MM.1S (cell line): Measurements from ENCODE around the gene EIF2S2.

Experiments used
- DNase-seq: peaks from one replicate; pipeline ENCODE4 v3.0.0-alpha.2; 2015
- H2AFZ ChIP-seq: fragments of 300-600 bp; sonication (generic); 2 replicates; pipeline ENCODE4 v1.6.0; 2016; ENCODE audit warnings: antibody characterized with exemption, low read length
- H3F3A ChIP-seq: fragments of 300-600 bp; sonication (generic); 2 replicates; pipeline ENCODE4 v1.6.1; 2016; ENCODE audit warnings: mild to moderate bottlenecking, antibody characterized with exemption, low read length, moderate library complexity, mixed read lengths; ENCODE audit not compliant: insufficient read depth
- H3K27ac ChIP-seq: fragments of 300-600 bp; sonication (generic); 2 replicates; pipeline ENCODE4 v1.5.1; 2016; ENCODE audit warnings: mild to moderate bottlenecking, low read length
- H3K27me3 ChIP-seq: fragments of 300-600 bp; sonication (generic); replicated peaks from 2 replicates; pipeline ENCODE4 v1.6.0; 2016; ENCODE audit warnings: low read length; ENCODE audit not compliant: insufficient read depth
- H3K36me3 ChIP-seq: fragments of 300-600 bp; sonication (generic); replicated peaks from 2 replicates; pipeline ENCODE4 v1.6.1; 2016; ENCODE audit warnings: mild to moderate bottlenecking, low read length, mixed read lengths; ENCODE audit not compliant: insufficient read depth
- H3K4me1 ChIP-seq: fragments of 300-600 bp; sonication (generic); 2 replicates; pipeline ENCODE4 v1.6.1; 2016; ENCODE audit warnings: low read length, mixed read lengths
- H3K4me2 ChIP-seq: fragments of 300-600 bp; sonication (generic); 2 replicates; pipeline ENCODE4 v1.6.0; 2016; ENCODE audit warnings: low read depth, low read length
- H3K4me3 ChIP-seq: fragments of 300-600 bp; sonication (generic); 2 replicates; pipeline ENCODE4 v1.5.1; 2016; ENCODE audit warnings: low read length, mixed read lengths
- H3K79me2 ChIP-seq: fragments of 300-600 bp; sonication (generic); 2 replicates; pipeline ENCODE4 v1.6.1; 2016; ENCODE audit warnings: mixed run types, low read length, mixed read lengths
- H3K9ac ChIP-seq: fragments of 300-600 bp; sonication (generic); 2 replicates; pipeline ENCODE4 v1.6.1; 2016; ENCODE audit warnings: low read length, mixed read lengths
- H3K9me2 ChIP-seq: fragments of 300-600 bp; sonication (generic); replicated peaks from 2 replicates; pipeline ENCODE4 v1.6.1; 2016; ENCODE audit warnings: mild to moderate bottlenecking, low read length, mixed read lengths; ENCODE audit not compliant: insufficient read depth
- H3K9me3 ChIP-seq: fragments of 300-600 bp; sonication (generic); replicated peaks from 2 replicates; pipeline ENCODE4 v1.6.1; 2016; ENCODE audit warnings: mild to moderate bottlenecking, low read length, mixed read lengths; ENCODE audit not compliant: insufficient read depth
- H4K20me1 ChIP-seq: fragments of 300-600 bp; sonication (generic); 2 replicates; pipeline ENCODE4 v1.6.1; 2016; ENCODE audit warnings: mild to moderate bottlenecking, low read length, moderate library complexity, mixed read lengths; ENCODE audit not compliant: insufficient read depth
- CTCF ChIP-seq: fragments of 300-600 bp; sonication (generic); IDR thresholded peaks from 2 replicates; pipeline ENCODE4 v1.5.1; 2016; ENCODE audit warnings: antibody characterized with exemption, low read length, mixed read lengths
- EZH2 ChIP-seq: fragments of 300-600 bp; sonication (generic); optimal IDR thresholded peaks from 2 replicates; pipeline ENCODE3; 2017; ENCODE audit warnings: low read depth, mild to moderate bottlenecking, antibody characterized with exemption, low read length, mixed read lengths
- EZH2phosphoT487 ChIP-seq: fragments of 300-600 bp; sonication (generic); IDR thresholded peaks from 2 replicates; pipeline ENCODE4 v1.6.1; 2018; ENCODE audit warnings: antibody characterized with exemption, low read length

The EIF2S2 gene

DNA sequence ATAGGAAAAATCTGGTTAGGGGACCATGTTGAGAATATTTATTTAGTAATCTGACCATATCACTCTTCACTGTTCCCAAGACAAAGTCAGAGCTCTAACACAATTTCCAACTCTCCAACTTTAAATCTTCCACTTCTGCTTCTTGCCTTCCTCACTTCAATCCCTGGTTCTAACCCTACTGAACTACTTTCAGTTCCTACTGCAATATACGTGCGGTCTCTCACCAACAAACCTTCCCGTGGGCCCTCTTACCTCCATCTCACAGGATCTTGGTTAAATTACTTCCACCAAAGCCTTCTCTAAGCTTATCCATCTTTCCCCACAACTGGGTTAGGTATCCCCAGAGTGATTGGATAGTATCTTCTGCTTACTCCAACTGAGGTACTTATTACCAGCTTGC, 8.0 kb downstream of the EIF2S2 start:
- Histone ChIP-seq H3K9me3 (no peaks in the 10 kb centered on the region), H3K27ac (no peak overlapping the region), H3K79me2 (peaks cover 100% of the 10 kb centered on the region), H3K4me2 (no peak overlapping the region), H3K4me1 (peaks cover 15% of the 10 kb centered on the region), H3F3A (peaks cover 15% of the 10 kb centered on the region; the same call in 1 of the 2 replicates), H3K9me2 (no peaks in the 10 kb centered on the region), H4K20me1 (peaks cover 32% of the 10 kb centered on the region), H3K4me3 (no peak overlapping the region), H3K9ac (no peak overlapping the region), H3K36me3 (peaks cover 33% of the 10 kb centered on the region), H3K27me3 (no peaks in the 10 kb centered on the region), H2AFZ (no peak overlapping the region)
- no peak for DNase-seq
- TF ChIP-seq CTCF (no peak), EZH2 (no peak), EZH2phosphoT487 (no peak)

- no peak overlapping the region for H3K4me2 ChIP-seq
- no peak overlapping the region for H2AFZ ChIP-seq
- peaks cover 16% of the 10 kb centered on the region for H3F3A ChIP-seq
- H3K36me3 ChIP-seq, result peaks cover 32% of the 10 kb centered on the region
- peaks cover 97% of the 10 kb centered on the region for H3K79me2 ChIP-seq
- H3K9ac ChIP-seq, result no peak overlapping the region
- H4K20me1 ChIP-seq, result peaks cover 16% of the 10 kb centered on the region
- H3K4me3 ChIP-seq, result no peak overlapping the region
- TF ChIP-seq EZH2 (no peak), EZH2phosphoT487 (no peak), CTCF (no peak)
- H3K27me3 ChIP-seq, result no peaks in the 10 kb centered on the region
- no peaks in the 10 kb centered on the region for H3K9me3 ChIP-seq
- no peak for DNase-seq
- H3K4me1 ChIP-seq, result peaks cover 4% of the 10 kb centered on the region
- no peak overlapping the region for H3K27ac ChIP-seq
- H3K9me2 ChIP-seq, result no peaks in the 10 kb centered on the region
Measured at GRCh38 chr20:34102342-34102741, 9.7 kb downstream of the EIF2S2 start.

GRCh38 chr20:34100576-34100975, 11.5 kb downstream of the EIF2S2 start:
- no peaks in the 10 kb centered on the region for H3K9me3 ChIP-seq
- no peak for TF ChIP-seq EZH2phosphoT487
- no peak for TF ChIP-seq CTCF
- TF ChIP-seq EZH2, result no peak
- no peak overlapping the region for H3K9ac ChIP-seq
- no peaks in the 10 kb centered on the region for H3K27me3 ChIP-seq
- H3F3A ChIP-seq, result peaks cover 31% of the 10 kb centered on the region
- no peak overlapping the region for H3K4me2 ChIP-seq
- no peak overlapping the region for H2AFZ ChIP-seq
- H3K27ac ChIP-seq, result no peak overlapping the region
- no peak for DNase-seq
- H3K36me3 ChIP-seq, result peaks cover 49% of the 10 kb centered on the region
- no peaks in the 10 kb centered on the region for H3K9me2 ChIP-seq
- H4K20me1 ChIP-seq, result 0 out of 2 replicates have a peak, but pooled peaks cover 5% of the 10 kb centered on the region
- H3K79me2 ChIP-seq, result peaks cover 97% of the 10 kb centered on the region
- H3K4me1 ChIP-seq, result no peaks in the 10 kb centered on the region
- H3K4me3 ChIP-seq, result no peak overlapping the region
